ENCODE measurements around the gene MGARP.

- TF ChIP-seq, protein P1, sequence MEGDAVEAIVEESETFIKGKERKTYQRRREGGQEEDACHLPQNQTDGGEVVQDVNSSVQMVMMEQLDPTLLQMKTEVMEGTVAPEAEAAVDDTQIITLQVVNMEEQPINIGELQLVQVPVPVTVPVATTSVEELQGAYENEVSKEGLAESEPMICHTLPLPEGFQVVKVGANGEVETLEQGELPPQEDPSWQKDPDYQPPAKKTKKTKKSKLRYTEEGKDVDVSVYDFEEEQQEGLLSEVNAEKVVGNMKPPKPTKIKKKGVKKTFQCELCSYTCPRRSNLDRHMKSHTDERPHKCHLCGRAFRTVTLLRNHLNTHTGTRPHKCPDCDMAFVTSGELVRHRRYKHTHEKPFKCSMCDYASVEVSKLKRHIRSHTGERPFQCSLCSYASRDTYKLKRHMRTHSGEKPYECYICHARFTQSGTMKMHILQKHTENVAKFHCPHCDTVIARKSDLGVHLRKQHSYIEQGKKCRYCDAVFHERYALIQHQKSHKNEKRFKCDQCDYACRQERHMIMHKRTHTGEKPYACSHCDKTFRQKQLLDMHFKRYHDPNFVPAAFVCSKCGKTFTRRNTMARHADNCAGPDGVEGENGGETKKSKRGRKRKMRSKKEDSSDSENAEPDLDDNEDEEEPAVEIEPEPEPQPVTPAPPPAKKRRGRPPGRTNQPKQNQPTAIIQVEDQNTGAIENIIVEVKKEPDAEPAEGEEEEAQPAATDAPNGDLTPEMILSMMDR (IDR thresholded peaks at IDR 0.05 in 4 of 5, conservative IDR thresholded peaks at IDR 0.05 in 1 of 5) = no peak
- TF ChIP-seq POLR2A (IDR thresholded peaks at IDR 0.05) = no peak
Measured at GRCh38 chr4:139247700-139248238, 32.3 kb downstream of the MGARP start.
